H1 (cell line): ENCODE measurements around the gene PIK3R5. TPM values are rescaled to one million over a fixed set of nuclear protein-coding genes. Genes with fewer than 3 reads are reported as not detected.

Experiments
- CEBPB ChIP-seq: IDR thresholded peaks from 2 replicates; pipeline ENCODE4 v1.6.1; 2012; ENCODE audit warnings: low read depth, low read length
- FOSL1 ChIP-seq: IDR thresholded peaks from 2 replicates; pipeline ENCODE4 v1.6.1; 2011; ENCODE audit warnings: mild to moderate bottlenecking, low read depth, low read length, moderate library complexity; ENCODE audit not compliant: insufficient read depth
- GABPA ChIP-seq: IDR thresholded peaks from 2 replicates; pipeline ENCODE4 v1.6.1; 2011; ENCODE audit warnings: mild to moderate bottlenecking, low read length, moderate library complexity, borderline replicate concordance; ENCODE audit not compliant: insufficient read depth
- KDM1A ChIP-seq: fragments of 200-600, 300-600 bp; sonication (generic); IDR thresholded peaks from 2 replicates; pipeline ENCODE4 v1.7.1; 2016; ENCODE audit warnings: mild to moderate bottlenecking, low read length, borderline replicate concordance
- POU5F1 ChIP-seq: IDR thresholded peaks from 2 replicates; pipeline ENCODE4 v1.6.1; 2011; ENCODE audit warnings: low read depth, mild to moderate bottlenecking, low read length, moderate library complexity
- SP4 ChIP-seq: IDR thresholded peaks from 2 replicates; pipeline ENCODE4 v1.6.1; 2012; ENCODE audit warnings: low read length, inconsistent platforms
- polyA plus RNA-seq, 7 experiments: library from polyadenylated mRNA; depleted of rRNA in 3 of 7; stranded (reverse) in 5 of 7; unstranded in 2 of 7; fragments of >200 nt in 5 of 7; fragments of 200-250 nt in 2 of 7; gene quantifications; 1 replicate in 5 of 7; 2 replicates in 1 of 7; 4 replicates in 1 of 7; pipeline versions ENCODE4 v1.2.1 to v1.2.3, GENCODE V29; 2011 to 2013; ENCODE audit warnings: missing spikeins in 2 of 7, mixed read lengths in 2 of 7
- total RNA-seq: library from RNA; stranded (reverse); fragmentation: NEBNext Ultra II Directional; extraction: Animal tissue kit (Norgen Biotek cat#: 25700); gene quantifications from 2 replicates; pipeline ENCODE4 v1.2.1, GENCODE V29; 2021
- TF ChIP-seq, protein P1 (sequence below): IDR thresholded peaks from 2 replicates; pipeline ENCODE4 v1.6.1; 2011; ENCODE audit warnings: low read depth, mild to moderate bottlenecking, low read length; ENCODE audit not compliant: insufficient read depth
- TF ChIP-seq, protein P2 (sequence below), 3 experiments: IDR thresholded peaks; 1 replicate in 2 of 3; 2 replicates in 1 of 3; pipeline versions ENCODE4 v1.5.1 to v1.6.1; 2011; ENCODE audit warnings: low read length in 3 of 3, mild to moderate bottlenecking in 3 of 3, inconsistent platforms in 2 of 3, low read depth in 1 of 3, moderate library complexity in 1 of 3; ENCODE audit not compliant: insufficient read depth in 1 of 3; ENCODE audit errors: control extremely low read depth in 1 of 3
- TF ChIP-seq, protein P3 (sequence below): IDR thresholded peaks from 2 replicates; pipeline ENCODE4 v1.6.1; 2011; ENCODE audit warnings: low read length, improper control_type of control experiment

PIK3R5 gene
- total and polyA plus RNA-seq, 2 of the 8 experiments (the other 6 are each of a cell fraction or from before 2014, with no cell fraction given) = 2.7 to 4.3 TPM

DNA sequence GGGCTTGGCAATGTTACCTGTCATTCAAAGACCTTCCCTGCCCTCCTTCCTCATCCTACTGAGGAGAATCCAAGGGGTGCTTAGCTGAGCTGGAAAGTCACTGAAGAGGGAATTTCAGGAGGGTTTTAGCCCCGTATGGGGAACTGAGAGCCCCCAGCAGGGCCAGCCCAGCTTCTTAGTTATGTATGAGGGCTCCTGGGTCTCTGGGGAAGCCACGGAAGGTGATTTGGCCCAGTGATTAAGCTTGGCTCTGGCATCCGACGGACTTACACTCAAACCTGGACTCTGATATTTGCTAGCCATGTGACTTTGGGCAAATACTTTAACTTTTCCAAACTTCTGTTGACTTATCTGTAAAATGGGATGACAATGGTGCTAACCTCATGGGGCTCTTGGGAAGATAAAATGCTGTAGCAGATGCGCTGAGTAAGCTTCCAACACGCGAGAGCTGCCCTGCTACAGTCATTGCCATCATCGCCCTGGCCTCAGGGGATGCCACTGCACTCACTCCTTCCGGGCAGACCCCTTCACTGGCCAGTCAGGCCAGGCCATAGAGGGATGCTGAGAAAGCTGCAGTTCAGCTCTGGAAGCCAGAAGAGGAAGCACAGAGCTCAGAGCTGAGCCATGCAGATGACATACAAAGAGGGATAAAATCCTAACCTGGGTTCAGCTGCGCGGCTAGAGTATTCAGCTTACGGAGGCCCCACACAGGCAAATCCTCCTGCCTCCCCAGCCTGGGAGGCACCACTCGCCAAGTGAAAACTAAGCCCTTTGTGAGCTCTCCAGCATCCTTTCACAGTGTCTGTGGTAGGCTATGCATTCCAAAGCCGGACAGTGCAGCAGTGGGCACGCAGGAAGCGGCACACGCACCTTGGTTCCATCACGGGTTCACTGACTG, 53.2 kb downstream of the PIK3R5 start (continued):
- TF ChIP-seq, protein P1, sequence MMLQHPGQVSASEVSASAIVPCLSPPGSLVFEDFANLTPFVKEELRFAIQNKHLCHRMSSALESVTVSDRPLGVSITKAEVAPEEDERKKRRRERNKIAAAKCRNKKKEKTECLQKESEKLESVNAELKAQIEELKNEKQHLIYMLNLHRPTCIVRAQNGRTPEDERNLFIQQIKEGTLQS = no peak
- TF ChIP-seq KDM1A (no peak), POU5F1 (no peak), FOSL1 (no peak), CEBPB (no peak), GABPA (no peak), SP4 (no peak)
- TF ChIP-seq, protein P2, sequence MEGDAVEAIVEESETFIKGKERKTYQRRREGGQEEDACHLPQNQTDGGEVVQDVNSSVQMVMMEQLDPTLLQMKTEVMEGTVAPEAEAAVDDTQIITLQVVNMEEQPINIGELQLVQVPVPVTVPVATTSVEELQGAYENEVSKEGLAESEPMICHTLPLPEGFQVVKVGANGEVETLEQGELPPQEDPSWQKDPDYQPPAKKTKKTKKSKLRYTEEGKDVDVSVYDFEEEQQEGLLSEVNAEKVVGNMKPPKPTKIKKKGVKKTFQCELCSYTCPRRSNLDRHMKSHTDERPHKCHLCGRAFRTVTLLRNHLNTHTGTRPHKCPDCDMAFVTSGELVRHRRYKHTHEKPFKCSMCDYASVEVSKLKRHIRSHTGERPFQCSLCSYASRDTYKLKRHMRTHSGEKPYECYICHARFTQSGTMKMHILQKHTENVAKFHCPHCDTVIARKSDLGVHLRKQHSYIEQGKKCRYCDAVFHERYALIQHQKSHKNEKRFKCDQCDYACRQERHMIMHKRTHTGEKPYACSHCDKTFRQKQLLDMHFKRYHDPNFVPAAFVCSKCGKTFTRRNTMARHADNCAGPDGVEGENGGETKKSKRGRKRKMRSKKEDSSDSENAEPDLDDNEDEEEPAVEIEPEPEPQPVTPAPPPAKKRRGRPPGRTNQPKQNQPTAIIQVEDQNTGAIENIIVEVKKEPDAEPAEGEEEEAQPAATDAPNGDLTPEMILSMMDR (IDR thresholded peaks at IDR 0.05; ENCODE audit: control extremely low read depth in 1 of 3, insufficient read depth in 1 of 3, low read depth in 1 of 3, low read length in 3 of 3) = no peak
- TF ChIP-seq, protein P3, sequence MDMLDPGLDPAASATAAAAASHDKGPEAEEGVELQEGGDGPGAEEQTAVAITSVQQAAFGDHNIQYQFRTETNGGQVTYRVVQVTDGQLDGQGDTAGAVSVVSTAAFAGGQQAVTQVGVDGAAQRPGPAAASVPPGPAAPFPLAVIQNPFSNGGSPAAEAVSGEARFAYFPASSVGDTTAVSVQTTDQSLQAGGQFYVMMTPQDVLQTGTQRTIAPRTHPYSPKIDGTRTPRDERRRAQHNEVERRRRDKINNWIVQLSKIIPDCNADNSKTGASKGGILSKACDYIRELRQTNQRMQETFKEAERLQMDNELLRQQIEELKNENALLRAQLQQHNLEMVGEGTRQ = no peak
